PC-9 (cell line): ENCODE data around the gene C22orf39.

Experiments used
- EZH2 ChIP-seq: fragments of 200-600 bp; sonication (generic); IDR thresholded peaks from 2 replicates; pipeline ENCODE4 v1.8.0; 2017; ENCODE audit warnings: antibody characterized with exemption, low read depth
- TF ChIP-seq, protein P1 (sequence below): fragments of 200-600 bp; sonication (generic); conservative IDR thresholded peaks from 2 replicates; pipeline ENCODE4 v1.6.1; 2017; ENCODE audit warnings: mixed run types, antibody characterized with exemption, mild to moderate bottlenecking, moderate library complexity

- TF ChIP-seq, protein P1, sequence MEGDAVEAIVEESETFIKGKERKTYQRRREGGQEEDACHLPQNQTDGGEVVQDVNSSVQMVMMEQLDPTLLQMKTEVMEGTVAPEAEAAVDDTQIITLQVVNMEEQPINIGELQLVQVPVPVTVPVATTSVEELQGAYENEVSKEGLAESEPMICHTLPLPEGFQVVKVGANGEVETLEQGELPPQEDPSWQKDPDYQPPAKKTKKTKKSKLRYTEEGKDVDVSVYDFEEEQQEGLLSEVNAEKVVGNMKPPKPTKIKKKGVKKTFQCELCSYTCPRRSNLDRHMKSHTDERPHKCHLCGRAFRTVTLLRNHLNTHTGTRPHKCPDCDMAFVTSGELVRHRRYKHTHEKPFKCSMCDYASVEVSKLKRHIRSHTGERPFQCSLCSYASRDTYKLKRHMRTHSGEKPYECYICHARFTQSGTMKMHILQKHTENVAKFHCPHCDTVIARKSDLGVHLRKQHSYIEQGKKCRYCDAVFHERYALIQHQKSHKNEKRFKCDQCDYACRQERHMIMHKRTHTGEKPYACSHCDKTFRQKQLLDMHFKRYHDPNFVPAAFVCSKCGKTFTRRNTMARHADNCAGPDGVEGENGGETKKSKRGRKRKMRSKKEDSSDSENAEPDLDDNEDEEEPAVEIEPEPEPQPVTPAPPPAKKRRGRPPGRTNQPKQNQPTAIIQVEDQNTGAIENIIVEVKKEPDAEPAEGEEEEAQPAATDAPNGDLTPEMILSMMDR = no peak
- no peak for TF ChIP-seq EZH2
Observed at GRCh38 chr22:19496324-19496630, 48.8 kb upstream of the C22orf39 start.
